ENCODE data around the gene POLDIP2.

DNA sequence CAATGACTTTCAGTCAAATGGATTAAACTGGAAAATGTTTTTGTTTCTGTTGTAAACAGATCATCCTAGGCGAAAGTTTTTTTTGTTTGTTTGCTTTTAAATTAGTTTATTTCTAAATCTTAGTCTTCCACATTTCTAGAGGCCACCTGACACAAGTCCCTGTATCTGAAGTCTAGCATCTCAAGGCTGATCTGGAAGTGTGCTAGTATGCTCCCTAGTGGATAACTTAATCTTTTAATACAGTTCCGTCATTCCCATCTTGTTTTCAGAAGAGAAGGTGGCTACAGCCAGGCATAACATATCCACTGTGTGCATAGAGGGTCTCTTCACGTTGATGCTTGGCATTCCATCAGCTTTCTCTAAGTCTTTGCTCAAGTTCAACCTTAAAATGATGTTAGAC lies 29.6 kb downstream of the POLDIP2 start:
- no peak for TF ChIP-seq POLR2AphosphoS5 (IDR thresholded peaks at IDR 0.05; ENCODE audit: low read depth)
- TF ChIP-seq, protein P1, sequence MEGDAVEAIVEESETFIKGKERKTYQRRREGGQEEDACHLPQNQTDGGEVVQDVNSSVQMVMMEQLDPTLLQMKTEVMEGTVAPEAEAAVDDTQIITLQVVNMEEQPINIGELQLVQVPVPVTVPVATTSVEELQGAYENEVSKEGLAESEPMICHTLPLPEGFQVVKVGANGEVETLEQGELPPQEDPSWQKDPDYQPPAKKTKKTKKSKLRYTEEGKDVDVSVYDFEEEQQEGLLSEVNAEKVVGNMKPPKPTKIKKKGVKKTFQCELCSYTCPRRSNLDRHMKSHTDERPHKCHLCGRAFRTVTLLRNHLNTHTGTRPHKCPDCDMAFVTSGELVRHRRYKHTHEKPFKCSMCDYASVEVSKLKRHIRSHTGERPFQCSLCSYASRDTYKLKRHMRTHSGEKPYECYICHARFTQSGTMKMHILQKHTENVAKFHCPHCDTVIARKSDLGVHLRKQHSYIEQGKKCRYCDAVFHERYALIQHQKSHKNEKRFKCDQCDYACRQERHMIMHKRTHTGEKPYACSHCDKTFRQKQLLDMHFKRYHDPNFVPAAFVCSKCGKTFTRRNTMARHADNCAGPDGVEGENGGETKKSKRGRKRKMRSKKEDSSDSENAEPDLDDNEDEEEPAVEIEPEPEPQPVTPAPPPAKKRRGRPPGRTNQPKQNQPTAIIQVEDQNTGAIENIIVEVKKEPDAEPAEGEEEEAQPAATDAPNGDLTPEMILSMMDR (IDR thresholded peaks at IDR 0.05; ENCODE audit: insufficient read depth, low read length), result no peak
- TF ChIP-seq, protein P2, sequence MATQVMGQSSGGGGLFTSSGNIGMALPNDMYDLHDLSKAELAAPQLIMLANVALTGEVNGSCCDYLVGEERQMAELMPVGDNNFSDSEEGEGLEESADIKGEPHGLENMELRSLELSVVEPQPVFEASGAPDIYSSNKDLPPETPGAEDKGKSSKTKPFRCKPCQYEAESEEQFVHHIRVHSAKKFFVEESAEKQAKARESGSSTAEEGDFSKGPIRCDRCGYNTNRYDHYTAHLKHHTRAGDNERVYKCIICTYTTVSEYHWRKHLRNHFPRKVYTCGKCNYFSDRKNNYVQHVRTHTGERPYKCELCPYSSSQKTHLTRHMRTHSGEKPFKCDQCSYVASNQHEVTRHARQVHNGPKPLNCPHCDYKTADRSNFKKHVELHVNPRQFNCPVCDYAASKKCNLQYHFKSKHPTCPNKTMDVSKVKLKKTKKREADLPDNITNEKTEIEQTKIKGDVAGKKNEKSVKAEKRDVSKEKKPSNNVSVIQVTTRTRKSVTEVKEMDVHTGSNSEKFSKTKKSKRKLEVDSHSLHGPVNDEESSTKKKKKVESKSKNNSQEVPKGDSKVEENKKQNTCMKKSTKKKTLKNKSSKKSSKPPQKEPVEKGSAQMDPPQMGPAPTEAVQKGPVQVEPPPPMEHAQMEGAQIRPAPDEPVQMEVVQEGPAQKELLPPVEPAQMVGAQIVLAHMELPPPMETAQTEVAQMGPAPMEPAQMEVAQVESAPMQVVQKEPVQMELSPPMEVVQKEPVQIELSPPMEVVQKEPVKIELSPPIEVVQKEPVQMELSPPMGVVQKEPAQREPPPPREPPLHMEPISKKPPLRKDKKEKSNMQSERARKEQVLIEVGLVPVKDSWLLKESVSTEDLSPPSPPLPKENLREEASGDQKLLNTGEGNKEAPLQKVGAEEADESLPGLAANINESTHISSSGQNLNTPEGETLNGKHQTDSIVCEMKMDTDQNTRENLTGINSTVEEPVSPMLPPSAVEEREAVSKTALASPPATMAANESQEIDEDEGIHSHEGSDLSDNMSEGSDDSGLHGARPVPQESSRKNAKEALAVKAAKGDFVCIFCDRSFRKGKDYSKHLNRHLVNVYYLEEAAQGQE (IDR thresholded peaks at IDR 0.05; ENCODE audit: insufficient replicate concordance, low read depth), result no peak
- TF ChIP-seq GABPA (IDR thresholded peaks at IDR 0.05; ENCODE audit: low read depth), result no peak
- no peak for TF ChIP-seq SPI1 (IDR thresholded peaks at IDR 0.05; ENCODE audit: borderline replicate concordance, low read depth)
